SU-DHL-6 (cell line): ENCODE results near the gene FYB1.

ENCODE experiments used
- H2AFZ ChIP-seq: fragments of 200-600 bp; sonication (generic); 2 replicates; pipeline ENCODE4 v1.6.1; 2014; ENCODE audit warnings: low read depth, mild to moderate bottlenecking, moderate library complexity, mixed read lengths, antibody characterized with exemption, low read length; ENCODE audit not compliant: severe bottlenecking
- H3F3A ChIP-seq: fragments of 200-600 bp; shearing (Covaris generic); 2 replicates; pipeline ENCODE4 v1.6.0; 2016; ENCODE audit warnings: antibody characterized with exemption, mild to moderate bottlenecking; ENCODE audit not compliant: insufficient read depth
- H3K27ac ChIP-seq: fragments of 200-600 bp; sonication (generic); 2 replicates; pipeline ENCODE4 v1.5.1; 2016; ENCODE audit warnings: low read depth, mild to moderate bottlenecking, low read length, moderate library complexity, mixed read lengths
- H3K27me3 ChIP-seq: fragments of 200-600 bp; sonication (generic), shearing (Covaris generic); 2 replicates; pipeline ENCODE4 v1.6.0; 2014; ENCODE audit warnings: mild to moderate bottlenecking, low read length
- H3K36me3 ChIP-seq: fragments of 200-600 bp; sonication (generic); 2 replicates; pipeline ENCODE4 v1.6.1; 2014; ENCODE audit warnings: mild to moderate bottlenecking, low read length, mixed read lengths
- H3K4me2 ChIP-seq: fragments of 300-600, 200-600 bp; shearing (Covaris generic), sonication (generic); 2 replicates; pipeline ENCODE4 v1.6.0; 2014; ENCODE audit warnings: low read length, low read depth, mild to moderate bottlenecking; ENCODE audit not compliant: poor library complexity, severe bottlenecking
- H3K4me3 ChIP-seq: fragments of 200-600 bp; sonication (generic); 2 replicates; pipeline ENCODE4 v1.5.1; 2014; ENCODE audit warnings: antibody characterized with exemption, low read length, mild to moderate bottlenecking, mixed read lengths; ENCODE audit not compliant: insufficient read depth, poor library complexity, severe bottlenecking
- H3K79me2 ChIP-seq: fragments of 200-600 bp; sonication (generic); 2 replicates; pipeline ENCODE4 v1.6.1; 2014; ENCODE audit warnings: mild to moderate bottlenecking, low read length, moderate library complexity; ENCODE audit not compliant: insufficient read depth
- H3K9ac ChIP-seq: fragments of 200-600 bp; sonication (generic); 2 replicates; pipeline ENCODE4 v1.7.0; 2014; ENCODE audit warnings: mild to moderate bottlenecking, low read length
- H3K9me2 ChIP-seq: fragments of 200-600 bp; sonication (generic); replicated peaks from 2 replicates; pipeline ENCODE4 v1.6.1; 2014; ENCODE audit warnings: low read length; ENCODE audit not compliant: insufficient read depth
- H3K9me3 ChIP-seq: fragments of 200-600 bp; sonication (generic); 2 replicates; pipeline ENCODE4 v1.6.1; 2014; ENCODE audit warnings: low read length, mixed read lengths; ENCODE audit not compliant: insufficient read depth
- H4K20me1 ChIP-seq: fragments of 200-600 bp; sonication (generic); 2 replicates; pipeline ENCODE4 v1.6.1; 2014; ENCODE audit warnings: low read depth, mild to moderate bottlenecking, antibody characterized with exemption, low read length, moderate library complexity, mixed read lengths
- CTCF ChIP-seq: fragments of 200-600 bp; sonication (generic); IDR thresholded peaks from one replicate; pipeline ENCODE4 v1.5.1; 2017; ENCODE audit warnings: antibody characterized with exemption, mild to moderate bottlenecking, low read length, moderate library complexity; ENCODE audit not compliant: insufficient read depth, poor library complexity, severe bottlenecking
- EZH2phosphoT487 ChIP-seq: fragments of 200-600 bp; sonication (generic), shearing (Covaris generic); conservative IDR thresholded peaks from 2 replicates; pipeline ENCODE4 v1.6.1; 2018; ENCODE audit warnings: mild to moderate bottlenecking, antibody characterized with exemption, low read length, moderate library complexity, mixed read lengths

Gene FYB1

DNA sequence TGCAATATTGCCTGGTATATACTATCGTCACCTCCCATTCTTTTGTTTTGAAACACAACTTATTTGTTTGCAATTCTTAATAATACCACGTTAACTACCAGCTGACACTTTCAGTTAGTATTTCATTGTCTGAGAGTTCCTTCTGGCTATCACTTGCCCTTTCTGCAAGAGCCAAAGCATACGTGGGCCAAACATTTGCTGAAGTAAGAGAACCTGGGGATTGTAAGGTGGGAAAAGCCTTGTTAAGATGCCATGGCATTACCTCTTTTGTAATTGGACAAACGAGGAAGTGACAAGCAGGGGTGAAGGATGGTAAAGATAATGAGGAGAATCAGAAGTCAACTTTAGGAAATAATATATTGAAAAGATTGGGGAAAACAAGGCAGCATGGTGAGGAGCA lies 47.7 kb downstream of the FYB1 start:
- Histone ChIP-seq H3K9me3 (no peaks in the 10 kb centered on the region), H3K36me3 (no peaks in the 10 kb centered on the region), H3K27me3 (no peaks in the 10 kb centered on the region), H3K27ac (no peak overlapping the region), H3K79me2 (no peaks in the 10 kb centered on the region), H2AFZ (no peak overlapping the region), H3F3A (no peaks in the 10 kb centered on the region), H3K4me3 (no peak overlapping the region), H3K4me2 (no peak overlapping the region), H4K20me1 (no peaks in the 10 kb centered on the region), H3K9ac (no peak overlapping the region), H3K9me2 (no peaks in the 10 kb centered on the region)
- no peak for TF ChIP-seq EZH2phosphoT487
- no peak for TF ChIP-seq CTCF

GRCh38 chr5:39169081-39169480 lies 50.3 kb downstream of the FYB1 start:
- TF ChIP-seq CTCF (no peak), EZH2phosphoT487 (no peak)
- Histone ChIP-seq H3K9me3 (no peaks in the 10 kb centered on the region), H3K36me3 (no peaks in the 10 kb centered on the region), H2AFZ (no peak overlapping the region), H3F3A (no peaks in the 10 kb centered on the region), H3K27me3 (no peaks in the 10 kb centered on the region), H3K27ac (no peak overlapping the region), H3K4me2 (no peak overlapping the region), H3K79me2 (no peaks in the 10 kb centered on the region), H3K4me3 (no peak overlapping the region), H3K9ac (no peak overlapping the region), H3K9me2 (no peaks in the 10 kb centered on the region), H4K20me1 (no peaks in the 10 kb centered on the region)

GRCh38 chr5:39167972-39168342 lies 51.4 kb downstream of the FYB1 start:
- Histone ChIP-seq H3K9me2 (no peaks in the 10 kb centered on the region), H4K20me1 (no peaks in the 10 kb centered on the region), H3K4me3 (no peak overlapping the region), H3K9me3 (no peaks in the 10 kb centered on the region), H3K79me2 (no peaks in the 10 kb centered on the region), H3K27me3 (no peaks in the 10 kb centered on the region), H3F3A (no peaks in the 10 kb centered on the region), H3K36me3 (no peaks in the 10 kb centered on the region), H3K27ac (no peak overlapping the region), H3K4me2 (no peak overlapping the region), H3K9ac (no peak overlapping the region), H2AFZ (no peak overlapping the region)
- TF ChIP-seq EZH2phosphoT487: no peak
- TF ChIP-seq CTCF: no peak
